ENCODE results near the gene CDH5. TPM values are rescaled to one million over a fixed set of nuclear protein-coding genes. Genes with fewer than 3 reads are reported as not detected.

The CDH5 gene
- total and polyA plus RNA-seq, 2 donors (not counting 3 experiments of a cell fraction or from before 2014, with no cell fraction given): 765 to 815 TPM

Other genes with a start within 250 kb of the CDH5 start
- not detected in 2 replicates for gene BEAN1, start 60.6 kb downstream of the CDH5 start, total RNA-seq
- gene BEAN1, start 60.6 kb downstream of the CDH5 start, polyA plus RNA-seq: not detected in 2 replicates
- gene TK2, start 183.4 kb downstream of the CDH5 start, total RNA-seq: 23.4 and 25.2 TPM in 2 replicates
- 12.1 and 12.2 TPM in 2 replicates for gene TK2, start 183.4 kb downstream of the CDH5 start, polyA plus RNA-seq
- gene CKLF, start 185.9 kb downstream of the CDH5 start, total RNA-seq: 80.0 and 93.4 TPM in 2 replicates
- gene CKLF, start 185.9 kb downstream of the CDH5 start, polyA plus RNA-seq: 197 and 209 TPM in 2 replicates
- 9.3 and 12.3 TPM in 2 replicates for gene CMTM1, start 199.7 kb downstream of the CDH5 start, total RNA-seq
- 3.0 and 3.8 TPM in 2 replicates for gene CMTM1, start 199.7 kb downstream of the CDH5 start, polyA plus RNA-seq
- not detected in 2 replicates for gene CMTM2, start 212.8 kb downstream of the CDH5 start, total RNA-seq
- gene CMTM2, start 212.8 kb downstream of the CDH5 start, polyA plus RNA-seq: not detected in 2 replicates
- 83.6 and 90.5 TPM in 2 replicates for gene CMTM3, start 238.0 kb downstream of the CDH5 start, total RNA-seq
- gene CMTM3, start 238.0 kb downstream of the CDH5 start, polyA plus RNA-seq: 86.2 and 104 TPM in 2 replicates

Data from endothelial cell of umbilical vein (primary cell).